ENCODE data around the gene FAM25C. TPM values are rescaled to one million over a fixed set of nuclear protein-coding genes. Genes with fewer than 3 reads are reported as not detected.
"Not testable (repeated sequence)": the region's sequence is repeated elsewhere in the genome, so short reads cannot be mapped to it uniquely, and the experiment has no call there.

Gene FAM25C
- total RNA-seq, 1 experiment from 2014 or later, result not detected

DNA sequence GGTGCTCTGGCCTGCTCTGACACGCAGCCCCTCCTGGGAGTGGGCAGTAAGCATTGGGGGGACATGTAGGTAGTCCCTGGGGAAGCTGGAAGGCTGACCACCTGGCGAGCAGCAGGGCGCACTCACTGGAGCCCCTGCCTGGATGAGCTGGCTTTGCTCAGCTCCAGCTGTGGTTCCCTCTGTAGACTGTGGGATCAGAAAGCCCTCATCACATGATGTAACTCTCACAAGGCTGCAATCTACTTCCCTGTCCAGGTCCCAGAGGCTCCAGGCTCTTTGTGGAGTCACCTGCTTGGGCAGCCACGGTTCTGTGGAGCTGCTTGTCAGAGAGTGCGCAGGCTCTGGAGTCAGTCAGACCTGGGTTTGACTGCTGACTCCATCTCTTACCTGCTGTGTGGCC, 36.8 kb downstream of the FAM25C start:
- DNase-seq (ENCODE audit: low spot score); in situ Hi-C loops (cut with HindIII; ENCODE audit: low sequenced_read_pairs): not testable (repeated sequence)

GRCh38 chr10:47960699-47961098, 38.9 kb downstream of the FAM25C start:
- DNase-seq (ENCODE audit: low spot score); in situ Hi-C loops (cut with HindIII; ENCODE audit: low sequenced_read_pairs): not testable (repeated sequence)

GRCh38 chr10:47959677-47960076, 39.9 kb downstream of the FAM25C start:
- DNase-seq (ENCODE audit: low spot score); in situ Hi-C loops (cut with HindIII; ENCODE audit: low sequenced_read_pairs): not testable (repeated sequence)

GRCh38 chr10:47957158-47957557, 42.4 kb downstream of the FAM25C start:
- DNase-seq (ENCODE audit: low spot score); in situ Hi-C loops (cut with HindIII; ENCODE audit: low sequenced_read_pairs): not testable (repeated sequence)

DNA sequence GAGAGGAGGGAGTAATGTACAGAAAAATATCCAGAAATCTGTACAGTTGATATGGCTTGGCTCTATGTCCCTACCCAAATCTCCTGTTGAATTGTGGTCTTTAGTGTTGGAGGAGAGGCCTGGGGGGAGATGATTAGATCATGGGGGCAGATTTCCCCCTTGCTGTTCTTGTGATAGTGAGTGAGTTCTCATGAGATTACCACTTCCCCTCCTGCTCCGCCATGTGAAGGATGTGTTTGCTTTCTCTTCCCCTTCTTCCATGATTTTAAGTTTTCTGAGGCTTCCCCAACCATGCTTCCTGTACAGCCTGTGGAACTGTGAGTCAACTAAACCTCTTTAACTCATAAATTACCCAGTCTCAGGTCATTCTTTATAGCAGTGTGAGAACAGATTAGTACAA, 52.2 kb downstream of the FAM25C start:
- in situ Hi-C loops (cut with HindIII; ENCODE audit: low sequenced_read_pairs); DNase-seq (ENCODE audit: low spot score): not testable (repeated sequence)

Other genes with a start within 250 kb of the FAM25C start
- gene SYT15B, start 236.2 kb downstream of the FAM25C start, total RNA-seq (2014; rRNA removed; shearing (Covaris generic)), result 0.06 TPM in 1 of 2 replicates, not detected in the other
- not detected in 2 replicates for gene NPY4R2, start 81.1 kb downstream of the FAM25C start, total RNA-seq (2014; rRNA removed; shearing (Covaris generic))